Breast epithelium (tissue), 4 donors: ENCODE data around the gene PHACTR2. TPM values are rescaled to one million over a fixed set of nuclear protein-coding genes. Genes with fewer than 3 reads are reported as not detected.

Experiments
- DNase-seq, 2 donors: peaks; one replicate each; pipeline ENCODE4 v3.0.0-alpha.2; 2019; ENCODE audit warnings: low spot score in 2 of 2
- H3K27ac ChIP-seq, 2 donors: fragments of 200-600 bp; sonication (generic) in 1 of 2; one replicate each; pipeline ENCODE4 v1.5.1; 2016 to 2019; ENCODE audit warnings: mild to moderate bottlenecking in 1 of 2
- H3K27me3 ChIP-seq, 2 donors: fragments of 200-600 bp; sonication (generic) in 1 of 2; one replicate each; pipeline versions ENCODE4 v1.5.1 to v1.6.0; 2017 to 2019; ENCODE audit warnings: control low read depth in 1 of 2, mild to moderate bottlenecking in 1 of 2
- H3K36me3 ChIP-seq: fragments of 200-600 bp; one replicate; pipeline ENCODE4 v1.5.1; 2019
- H3K4me1 ChIP-seq, 2 donors: fragments of 200-600 bp; sonication (generic); one replicate each; pipeline ENCODE4 v1.5.1; 2016 to 2019; ENCODE audit warnings: control low read depth in 1 of 2
- H3K4me3 ChIP-seq, 3 donors: fragments of 200-600 bp; sonication (generic); 1 replicate in 2 of 3; 2 replicates in 1 of 3; pipeline ENCODE4 v1.5.1; 2016 to 2019; ENCODE audit warnings: mild to moderate bottlenecking in 3 of 3, moderate library complexity in 2 of 3
- H3K9me3 ChIP-seq, 2 donors: fragments of 200-600 bp; sonication (generic) in 1 of 2; one replicate each; pipeline ENCODE4 v1.5.1; 2016 to 2019; ENCODE audit warnings: control low read depth in 1 of 2
- POLR2A ChIP-seq: fragments of 450-650 bp; IDR thresholded peaks from one replicate; pipeline ENCODE4 v1.6.1; 2016; ENCODE audit warnings: antibody characterized with exemption, mild to moderate bottlenecking, moderate library complexity
- POLR2AphosphoS5 ChIP-seq, 3 donors: sonication (generic); formaldehyde crosslinking; IDR thresholded peaks; one replicate each; pipeline ENCODE4 v1.6.1; 2017; ENCODE audit warnings: antibody characterized with exemption in 3 of 3
- intact Hi-C: fragments of 100-400 bp; cut with DNase I; formaldehyde crosslinking; loops from one replicate; pipeline ENCODE4 v1.15.1; 2023; ENCODE audit warnings: low total_unique reads
- total RNA-seq, 3 donors: library from RNA; depleted of rRNA; stranded (reverse); fragments of >200 nt; gene quantifications; one replicate each; pipeline ENCODE4 v1.1.0, GENCODE V29; 2016
- TF ChIP-seq, protein P1 (sequence below), 3 donors: fragments of 450-650 bp; IDR thresholded peaks; one replicate each; pipeline ENCODE4 v1.5.1; 2016 to 2017; ENCODE audit warnings: antibody characterized with exemption in 3 of 3, mild to moderate bottlenecking in 3 of 3, moderate library complexity in 3 of 3

The PHACTR2 gene
- total RNA-seq, 3 donors from 2014 or later, result 27.5 to 53.3 (median 52.4) TPM

DNA sequence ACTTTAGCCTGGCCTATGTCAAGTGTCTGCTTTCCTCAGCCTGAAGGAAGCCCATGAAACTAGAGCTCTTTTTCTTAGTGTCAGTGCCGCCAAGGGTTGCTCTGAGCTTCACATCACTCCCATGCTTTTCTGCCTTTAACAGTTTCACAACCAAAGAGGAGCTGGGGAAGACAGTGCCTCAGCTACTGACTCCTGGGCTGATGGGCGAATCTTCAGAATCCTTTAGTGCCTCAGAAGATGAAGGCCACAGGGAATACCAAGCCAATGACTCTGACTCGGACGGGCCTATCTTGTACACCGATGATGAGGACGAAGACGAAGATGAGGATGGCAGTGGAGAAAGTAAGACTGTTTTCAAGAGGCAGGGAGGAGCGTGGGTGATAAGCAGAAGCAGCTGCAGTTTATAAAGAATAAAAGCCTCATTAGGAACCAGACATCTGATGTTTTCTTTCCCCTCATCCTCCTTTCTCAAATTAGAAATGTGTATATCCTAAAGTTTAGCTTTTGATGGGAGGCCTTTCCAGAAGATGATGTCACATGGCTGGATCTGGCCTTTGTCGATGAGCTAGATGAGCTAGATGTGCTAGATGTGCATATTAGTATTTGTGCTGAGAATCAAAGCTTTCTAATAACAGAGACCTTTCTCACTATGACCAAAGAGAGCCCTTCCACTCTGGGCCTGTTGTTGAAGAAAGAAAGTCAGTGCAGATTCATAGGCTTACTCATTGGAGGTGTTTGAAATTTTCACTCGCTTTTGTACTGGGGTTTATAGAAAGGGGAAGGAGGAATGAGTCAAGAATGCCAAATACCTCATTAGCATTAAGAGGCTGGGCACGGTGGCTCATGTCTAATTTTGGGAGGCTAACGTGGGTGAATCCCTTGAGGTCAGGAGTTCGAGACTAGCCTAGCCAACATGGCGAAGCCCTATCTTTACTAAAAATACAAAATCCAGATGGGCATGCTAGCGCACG is 94.6 kb downstream of the PHACTR2 start:
- TF ChIP-seq POLR2AphosphoS5 (IDR thresholded peaks at IDR 0.05) (no peak), POLR2A (no peak)
- TF ChIP-seq, protein P1, sequence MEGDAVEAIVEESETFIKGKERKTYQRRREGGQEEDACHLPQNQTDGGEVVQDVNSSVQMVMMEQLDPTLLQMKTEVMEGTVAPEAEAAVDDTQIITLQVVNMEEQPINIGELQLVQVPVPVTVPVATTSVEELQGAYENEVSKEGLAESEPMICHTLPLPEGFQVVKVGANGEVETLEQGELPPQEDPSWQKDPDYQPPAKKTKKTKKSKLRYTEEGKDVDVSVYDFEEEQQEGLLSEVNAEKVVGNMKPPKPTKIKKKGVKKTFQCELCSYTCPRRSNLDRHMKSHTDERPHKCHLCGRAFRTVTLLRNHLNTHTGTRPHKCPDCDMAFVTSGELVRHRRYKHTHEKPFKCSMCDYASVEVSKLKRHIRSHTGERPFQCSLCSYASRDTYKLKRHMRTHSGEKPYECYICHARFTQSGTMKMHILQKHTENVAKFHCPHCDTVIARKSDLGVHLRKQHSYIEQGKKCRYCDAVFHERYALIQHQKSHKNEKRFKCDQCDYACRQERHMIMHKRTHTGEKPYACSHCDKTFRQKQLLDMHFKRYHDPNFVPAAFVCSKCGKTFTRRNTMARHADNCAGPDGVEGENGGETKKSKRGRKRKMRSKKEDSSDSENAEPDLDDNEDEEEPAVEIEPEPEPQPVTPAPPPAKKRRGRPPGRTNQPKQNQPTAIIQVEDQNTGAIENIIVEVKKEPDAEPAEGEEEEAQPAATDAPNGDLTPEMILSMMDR (IDR thresholded peaks at IDR 0.05), result no peak
- Histone ChIP-seq H3K9me3 (no peaks in the 10 kb centered on the region), H3K27ac (peak overlapping the region; percentile 54 to 59), H3K4me1 (no peaks in the 10 kb centered on the region), H3K36me3 (no peaks in the 10 kb centered on the region), H3K4me3 (no peak overlapping the region), H3K27me3 (no peaks in the 10 kb centered on the region)
- intact Hi-C loops, result no loop called here
- DNase-seq, result no peak

DNA sequence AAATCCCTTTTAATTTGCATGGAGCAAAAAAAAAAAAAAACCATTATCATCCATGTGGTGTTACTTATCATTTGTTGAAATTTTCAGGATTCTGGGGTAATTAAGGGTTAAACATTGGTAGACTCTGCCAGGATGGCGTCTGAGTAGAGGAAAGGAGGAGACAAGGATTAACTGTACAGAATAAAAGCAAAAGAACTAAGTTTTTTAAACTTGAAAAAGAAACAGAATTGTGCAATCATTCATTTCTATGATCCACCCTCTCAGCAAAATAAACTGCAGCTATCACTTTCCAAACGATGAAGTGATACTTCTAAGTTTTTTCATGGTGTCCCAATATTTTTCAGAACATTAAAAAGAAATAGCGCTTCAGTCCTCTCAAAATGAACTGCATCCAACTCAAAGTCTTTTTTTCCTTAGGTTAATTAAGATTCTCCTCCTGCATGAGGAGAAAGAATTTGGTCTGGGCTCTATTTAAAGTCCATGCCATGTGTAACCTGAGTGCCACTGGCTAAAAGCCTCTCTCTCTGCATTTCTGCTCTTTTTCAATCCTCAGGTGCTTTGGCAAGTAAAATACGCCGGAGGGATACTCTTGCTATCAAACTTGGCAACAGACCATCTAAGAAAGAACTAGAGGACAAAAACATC is 95.9 kb downstream of the PHACTR2 start:
- peak overlapping the region; percentile 25 to 46 for H3K27ac ChIP-seq
- intact Hi-C loops, result no loop called here
- no peak overlapping the region for H3K4me3 ChIP-seq
- TF ChIP-seq POLR2AphosphoS5 (IDR thresholded peaks at IDR 0.05) (no peak), POLR2A (no peak)
- TF ChIP-seq, protein P1 (IDR thresholded peaks at IDR 0.05), result no peak
- H3K36me3 ChIP-seq, result no peaks in the 10 kb centered on the region
- DNase-seq, result no peak
- no peaks in the 10 kb centered on the region for H3K27me3 ChIP-seq
- no peaks in the 10 kb centered on the region for H3K9me3 ChIP-seq
- no peaks in the 10 kb centered on the region for H3K4me1 ChIP-seq

DNA sequence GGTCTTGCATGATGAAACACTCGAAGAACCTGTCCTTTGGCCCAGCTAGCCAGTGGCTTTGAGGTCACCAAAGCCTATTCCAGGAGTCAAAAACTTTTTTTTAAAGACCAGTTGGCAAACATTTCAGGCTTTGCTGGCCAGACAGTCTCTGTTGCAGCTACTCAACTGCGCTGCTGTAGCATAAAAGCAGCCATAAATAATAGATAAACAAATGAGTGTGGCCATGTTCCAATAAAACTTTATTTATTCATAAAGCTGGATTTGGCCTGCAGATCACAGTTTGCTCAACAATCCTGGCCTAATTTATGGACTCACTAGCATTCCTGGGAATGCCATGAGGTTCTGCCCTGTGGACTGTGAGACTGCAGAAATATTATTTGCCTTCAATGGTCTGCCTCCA is 96.6 kb downstream of the PHACTR2 start:
- no peaks in the 10 kb centered on the region for H3K36me3 ChIP-seq
- intact Hi-C loops, result no loop called here
- no peaks in the 10 kb centered on the region for H3K4me1 ChIP-seq
- TF ChIP-seq, protein P1 (IDR thresholded peaks at IDR 0.05), result no peak
- TF ChIP-seq POLR2A, result no peak
- peak overlapping the region in 1 of 2 donors; percentile 46 for H3K27ac ChIP-seq
- no peaks in the 10 kb centered on the region for H3K9me3 ChIP-seq
- H3K27me3 ChIP-seq, result no peaks in the 10 kb centered on the region
- no peak overlapping the region for H3K4me3 ChIP-seq
- DNase-seq, result no peak

DNA sequence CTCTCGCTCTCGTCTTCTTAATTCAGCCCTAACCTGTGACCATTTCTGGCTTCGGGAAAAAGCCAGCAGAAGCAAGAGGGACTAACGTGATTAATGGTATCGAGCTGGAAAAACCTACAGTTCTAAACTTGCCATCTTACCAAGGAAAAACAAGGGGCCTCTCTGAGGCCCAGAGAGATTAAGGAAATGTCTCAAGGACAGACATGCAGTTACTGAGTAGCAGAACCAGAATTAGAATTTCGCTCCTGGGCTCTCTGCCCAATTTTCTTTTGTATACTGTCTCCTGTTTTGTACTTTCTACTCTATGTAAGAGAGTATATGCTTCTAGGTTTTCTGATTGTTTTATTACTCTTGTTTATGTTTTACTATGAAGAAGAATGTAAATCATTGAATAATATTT is 97.6 kb downstream of the PHACTR2 start:
- Histone ChIP-seq H3K9me3 (no peaks in the 10 kb centered on the region), H3K4me1 (no peaks in the 10 kb centered on the region), H3K4me3 (no peak overlapping the region), H3K27ac (no peak overlapping the region), H3K27me3 (no peaks in the 10 kb centered on the region), H3K36me3 (no peaks in the 10 kb centered on the region)
- intact Hi-C loops, result no loop called here
- TF ChIP-seq, protein P1 (IDR thresholded peaks at IDR 0.05), result no peak
- TF ChIP-seq POLR2AphosphoS5 (IDR thresholded peaks at IDR 0.05) (no peak), POLR2A (no peak)
- no peak for DNase-seq

DNA sequence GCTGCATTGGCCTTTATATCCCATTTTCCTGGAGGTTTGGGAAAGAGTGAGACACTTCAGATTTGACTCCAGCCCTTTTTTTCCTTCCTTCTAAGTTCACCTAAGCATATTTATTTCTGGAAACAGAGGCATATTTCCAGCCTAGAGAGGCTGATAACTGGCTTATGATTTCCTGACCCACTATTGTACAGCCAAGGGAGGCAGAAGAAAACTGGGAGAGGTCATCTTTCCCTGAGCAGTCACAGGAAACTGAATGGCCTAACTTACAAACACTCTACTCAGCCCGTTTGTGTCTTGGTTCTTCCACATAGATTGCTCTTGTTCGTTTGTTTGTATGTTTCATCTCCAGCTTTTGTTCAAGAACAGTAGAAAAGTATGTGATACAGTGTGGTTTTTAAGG is 101.2 kb downstream of the PHACTR2 start:
- DNase-seq, result no peak
- intact Hi-C loops, result no loop called here
- Histone ChIP-seq H3K27me3 (no peaks in the 10 kb centered on the region), H3K9me3 (no peaks in the 10 kb centered on the region), H3K4me1 (no peaks in the 10 kb centered on the region), H3K27ac (no peak overlapping the region), H3K36me3 (no peaks in the 10 kb centered on the region), H3K4me3 (no peak overlapping the region)
- TF ChIP-seq POLR2A (no peak), POLR2AphosphoS5 (IDR thresholded peaks at IDR 0.05) (no peak)
- TF ChIP-seq, protein P1 (IDR thresholded peaks at IDR 0.05), result no peak
